ENCODE data around the gene HEXA. TPM values are rescaled to one million over a fixed set of nuclear protein-coding genes. Genes with fewer than 3 reads are reported as not detected.
"Not testable (repeated sequence)": the region's sequence is repeated elsewhere in the genome, so short reads cannot be mapped to it uniquely, and the experiment has no call there.

HEXA gene
- total RNA-seq, 1 donor from 2014 or later, result 145 TPM

DNA sequence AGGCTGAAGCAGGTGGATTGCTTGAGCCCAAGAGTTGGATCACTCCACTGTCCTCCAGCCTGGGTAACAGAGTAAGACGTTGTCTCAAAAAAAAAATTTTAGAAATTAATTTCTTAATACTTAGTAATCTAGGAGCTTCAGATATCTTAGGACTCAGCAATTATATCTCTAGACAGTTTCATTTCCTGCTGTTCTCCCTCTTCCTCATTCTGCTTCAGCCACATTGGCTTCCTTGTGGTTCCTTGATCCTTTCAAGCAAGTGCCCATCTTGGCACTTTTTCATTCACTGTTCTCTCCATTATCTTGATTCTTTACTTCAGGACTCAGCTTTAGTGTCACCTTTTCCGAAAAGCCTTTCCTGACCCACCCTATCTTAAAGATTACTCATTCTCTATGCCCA, 44.8 kb upstream of the HEXA start:
- H3K27me3 Mint-ChIP-seq (ENCODE audit: low read depth, unreplicated experiment), result peaks cover 25% of the 10 kb centered on the region
- Histone ChIP-seq H3K4me2 (ENCODE audit: low read length) (no peak overlapping the region), H3K79me2 (ENCODE audit: insufficient read depth, low read length) (no peaks in the 10 kb centered on the region), H3K36me3 (ENCODE audit: insufficient read depth, low read length) (no peaks in the 10 kb centered on the region), H3K9ac (ENCODE audit: low read length) (no peak overlapping the region), H3K9me3 (ENCODE audit: insufficient read depth, low read depth, low read length) (no peaks in the 10 kb centered on the region), H3K4me1 (ENCODE audit: insufficient read depth, low read length) (no peaks in the 10 kb centered on the region), H4K20me1 (ENCODE audit: insufficient read depth, low read length) (no peaks in the 10 kb centered on the region), H3K27ac (ENCODE audit: low read depth, low read length) (no peak overlapping the region), H2AFZ (ENCODE audit: low read depth, low read length) (no peak overlapping the region), H3K27me3 (ENCODE audit: insufficient read depth, low read length) (peaks cover 8% of the 10 kb centered on the region), H3K4me3 (ENCODE audit: insufficient read depth, low read depth, low read length) (no peak overlapping the region)
- DNase-seq (ENCODE audit: low read depth) (no peak), FAIRE-seq (no peak)
- no peak overlapping the region for H3K27ac Mint-ChIP-seq (ENCODE audit: unreplicated experiment)
- no peaks in the 10 kb centered on the region for H3K36me3 Mint-ChIP-seq (ENCODE audit: low read depth, unreplicated experiment)
- H3K9me3 Mint-ChIP-seq (ENCODE audit: unreplicated experiment), result peaks cover 6% of the 10 kb centered on the region
- H3K4me3 Mint-ChIP-seq (ENCODE audit: unreplicated experiment), result no peak overlapping the region
- no peaks in the 10 kb centered on the region for H3K4me1 Mint-ChIP-seq (ENCODE audit: low read depth, unreplicated experiment)
- TF ChIP-seq, protein P1, sequence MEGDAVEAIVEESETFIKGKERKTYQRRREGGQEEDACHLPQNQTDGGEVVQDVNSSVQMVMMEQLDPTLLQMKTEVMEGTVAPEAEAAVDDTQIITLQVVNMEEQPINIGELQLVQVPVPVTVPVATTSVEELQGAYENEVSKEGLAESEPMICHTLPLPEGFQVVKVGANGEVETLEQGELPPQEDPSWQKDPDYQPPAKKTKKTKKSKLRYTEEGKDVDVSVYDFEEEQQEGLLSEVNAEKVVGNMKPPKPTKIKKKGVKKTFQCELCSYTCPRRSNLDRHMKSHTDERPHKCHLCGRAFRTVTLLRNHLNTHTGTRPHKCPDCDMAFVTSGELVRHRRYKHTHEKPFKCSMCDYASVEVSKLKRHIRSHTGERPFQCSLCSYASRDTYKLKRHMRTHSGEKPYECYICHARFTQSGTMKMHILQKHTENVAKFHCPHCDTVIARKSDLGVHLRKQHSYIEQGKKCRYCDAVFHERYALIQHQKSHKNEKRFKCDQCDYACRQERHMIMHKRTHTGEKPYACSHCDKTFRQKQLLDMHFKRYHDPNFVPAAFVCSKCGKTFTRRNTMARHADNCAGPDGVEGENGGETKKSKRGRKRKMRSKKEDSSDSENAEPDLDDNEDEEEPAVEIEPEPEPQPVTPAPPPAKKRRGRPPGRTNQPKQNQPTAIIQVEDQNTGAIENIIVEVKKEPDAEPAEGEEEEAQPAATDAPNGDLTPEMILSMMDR (IDR thresholded peaks at IDR 0.05; ENCODE audit: insufficient read depth, low read depth, low read length), result no peak
- no peak for TF ChIP-seq EZH2 (IDR thresholded peaks at IDR 0.05; ENCODE audit: insufficient read depth, low read length)

DNA sequence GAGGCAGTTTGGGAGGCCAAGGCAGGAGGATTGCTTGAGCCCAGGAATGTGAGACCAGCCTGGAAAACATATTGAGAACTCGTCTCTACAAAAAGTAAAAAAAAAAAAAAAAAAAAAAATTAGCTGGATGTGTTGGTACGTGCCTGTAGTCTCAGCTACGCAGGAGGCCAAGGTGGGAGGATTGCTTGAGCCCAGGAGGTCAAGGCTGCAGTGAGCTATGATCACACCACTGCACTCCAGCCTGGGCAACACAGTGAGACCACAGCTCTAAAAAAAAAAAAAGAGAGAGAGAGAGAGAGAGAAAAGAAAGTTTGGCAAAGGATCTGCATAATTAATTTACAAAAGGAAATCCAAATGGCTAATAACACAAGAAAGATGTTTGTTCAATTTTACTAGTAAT, 44.0 kb upstream of the HEXA start:
- not testable (repeated sequence) for H2AFZ ChIP-seq (ENCODE audit: low read depth, low read length); H3K9me3 Mint-ChIP-seq (ENCODE audit: unreplicated experiment); H4K20me1 ChIP-seq (ENCODE audit: insufficient read depth, low read length); DNase-seq (ENCODE audit: low read depth); H3K4me1 Mint-ChIP-seq (ENCODE audit: low read depth, unreplicated experiment); H3K4me3 Mint-ChIP-seq (ENCODE audit: unreplicated experiment); H3K27me3 ChIP-seq (ENCODE audit: insufficient read depth, low read length); H3K36me3 ChIP-seq (ENCODE audit: insufficient read depth, low read length); H3K4me2 ChIP-seq (ENCODE audit: low read length); H3K9ac ChIP-seq (ENCODE audit: low read length); FAIRE-seq; H3K36me3 Mint-ChIP-seq (ENCODE audit: low read depth, unreplicated experiment); H3K79me2 ChIP-seq (ENCODE audit: insufficient read depth, low read length); H3K4me3 ChIP-seq (ENCODE audit: insufficient read depth, low read depth, low read length); H3K9me3 ChIP-seq (ENCODE audit: insufficient read depth, low read depth, low read length); H3K4me1 ChIP-seq (ENCODE audit: insufficient read depth, low read length); H3K27ac ChIP-seq (ENCODE audit: low read depth, low read length); H3K27ac Mint-ChIP-seq (ENCODE audit: unreplicated experiment)
- H3K27me3 Mint-ChIP-seq (ENCODE audit: low read depth, unreplicated experiment), result peaks cover 31% of the 10 kb centered on the region

DNA sequence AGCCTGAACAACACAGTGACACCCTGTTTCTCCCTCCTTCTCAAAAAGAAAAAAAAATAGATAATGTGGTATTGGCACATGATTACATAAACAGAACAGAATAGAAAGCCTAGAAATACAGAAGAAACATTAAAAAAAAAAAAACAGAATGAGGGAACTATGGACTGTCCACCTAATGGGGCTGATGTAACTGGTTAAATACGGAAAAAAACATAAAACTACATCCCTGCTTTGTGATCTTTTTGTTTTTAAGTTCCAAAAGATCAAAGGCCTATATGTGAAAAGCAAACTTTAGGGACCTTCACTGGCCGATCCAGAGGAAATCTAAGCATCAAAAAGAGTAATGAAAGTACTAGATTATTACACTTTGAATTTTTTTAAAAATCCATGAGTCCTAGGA, 39.5 kb upstream of the HEXA start:
- Histone ChIP-seq H3K9me3 (ENCODE audit: insufficient read depth, low read depth, low read length) (no peaks in the 10 kb centered on the region), H2AFZ (ENCODE audit: low read depth, low read length) (no peak overlapping the region), H3K4me1 (ENCODE audit: insufficient read depth, low read length) (no peaks in the 10 kb centered on the region), H3K36me3 (ENCODE audit: insufficient read depth, low read length) (no peaks in the 10 kb centered on the region), H3K9ac (ENCODE audit: low read length) (no peak overlapping the region), H3K4me2 (ENCODE audit: low read length) (no peak overlapping the region), H3K27ac (ENCODE audit: low read depth, low read length) (no peak overlapping the region), H3K27me3 (ENCODE audit: insufficient read depth, low read length) (no peaks in the 10 kb centered on the region), H4K20me1 (ENCODE audit: insufficient read depth, low read length) (no peaks in the 10 kb centered on the region), H3K4me3 (ENCODE audit: insufficient read depth, low read depth, low read length) (no peak overlapping the region), H3K79me2 (ENCODE audit: insufficient read depth, low read length) (no peaks in the 10 kb centered on the region)
- Mint-ChIP-seq H3K36me3 (ENCODE audit: low read depth, unreplicated experiment) (no peaks in the 10 kb centered on the region), H3K9me3 (ENCODE audit: unreplicated experiment) (no peaks in the 10 kb centered on the region), H3K27ac (ENCODE audit: unreplicated experiment) (no peak overlapping the region), H3K4me1 (ENCODE audit: low read depth, unreplicated experiment) (no peaks in the 10 kb centered on the region), H3K4me3 (ENCODE audit: unreplicated experiment) (no peak overlapping the region), H3K27me3 (ENCODE audit: low read depth, unreplicated experiment) (peaks cover 36% of the 10 kb centered on the region)
- FAIRE-seq (no peak), DNase-seq (ENCODE audit: low read depth) (no peak)
- TF ChIP-seq EZH2 (IDR thresholded peaks at IDR 0.05; ENCODE audit: insufficient read depth, low read length), result no peak
- TF ChIP-seq, protein P1 (IDR thresholded peaks at IDR 0.05; ENCODE audit: insufficient read depth, low read depth, low read length), result no peak

DNA sequence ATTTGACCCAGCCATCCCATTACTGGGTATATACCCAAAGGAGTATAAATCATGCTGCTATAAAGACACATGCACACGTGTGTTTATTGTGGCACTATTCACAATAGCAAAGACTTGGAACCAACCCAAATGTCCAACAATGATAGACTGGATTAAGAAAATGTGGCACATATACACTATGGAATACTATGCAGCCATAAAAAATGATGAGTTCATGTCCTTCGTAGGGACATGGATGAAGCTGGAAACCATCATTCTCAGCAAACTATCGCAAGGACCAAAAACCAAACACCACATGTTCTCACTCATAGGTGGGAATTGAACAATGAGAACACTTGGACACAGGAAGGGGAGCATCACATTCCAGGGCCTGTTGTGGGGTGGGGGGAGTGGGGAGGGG, 37.5 kb upstream of the HEXA start:
- not testable (repeated sequence) for H3K4me1 Mint-ChIP-seq (ENCODE audit: low read depth, unreplicated experiment); H3K27ac ChIP-seq (ENCODE audit: low read depth, low read length); H3K9ac ChIP-seq (ENCODE audit: low read length); H2AFZ ChIP-seq (ENCODE audit: low read depth, low read length); H3K27me3 ChIP-seq (ENCODE audit: insufficient read depth, low read length); FAIRE-seq; H4K20me1 ChIP-seq (ENCODE audit: insufficient read depth, low read length); H3K9me3 ChIP-seq (ENCODE audit: insufficient read depth, low read depth, low read length); DNase-seq (ENCODE audit: low read depth); H3K4me2 ChIP-seq (ENCODE audit: low read length); H3K4me3 Mint-ChIP-seq (ENCODE audit: unreplicated experiment); H3K27ac Mint-ChIP-seq (ENCODE audit: unreplicated experiment); H3K4me3 ChIP-seq (ENCODE audit: insufficient read depth, low read depth, low read length); H3K4me1 ChIP-seq (ENCODE audit: insufficient read depth, low read length); H3K36me3 Mint-ChIP-seq (ENCODE audit: low read depth, unreplicated experiment); H3K79me2 ChIP-seq (ENCODE audit: insufficient read depth, low read length); H3K9me3 Mint-ChIP-seq (ENCODE audit: unreplicated experiment); H3K36me3 ChIP-seq (ENCODE audit: insufficient read depth, low read length)
- peaks cover 46% of the 10 kb centered on the region for H3K27me3 Mint-ChIP-seq (ENCODE audit: low read depth, unreplicated experiment)

Data from astrocyte (in vitro differentiated cells and primary cell).